T-helper 1 cell treated with Interleukin-12 subunit alpha and Interleukin-12 subunit beta and Interleukin-4 antibody, amounts not matched to agents 30 μg/mL and 1 μg/mL, for 36 hours (primary cell): ENCODE results near the gene TIMM50.

Source experiments
- H3K27ac Mint-ChIP-seq: one replicate; pipeline ENCODE4 v1.8.0; 2021; ENCODE audit warnings: mild to moderate bottlenecking, mixed read lengths
- H3K27me3 Mint-ChIP-seq: one replicate; pipeline ENCODE4 v1.8.0; 2021; ENCODE audit warnings: low read depth, mixed read lengths
- H3K36me3 Mint-ChIP-seq: one replicate; pipeline ENCODE4 v1.8.0; 2021; ENCODE audit warnings: low read depth, mixed read lengths
- H3K4me1 Mint-ChIP-seq: one replicate; pipeline ENCODE4 v1.8.0; 2021; ENCODE audit warnings: low read depth, mixed read lengths
- H3K4me3 Mint-ChIP-seq: one replicate; pipeline ENCODE4 v1.8.0; 2021; ENCODE audit warnings: mild to moderate bottlenecking, moderate library complexity, mixed read lengths
- H3K9me3 Mint-ChIP-seq: one replicate; pipeline ENCODE4 v1.8.0; 2021; ENCODE audit warnings: mixed read lengths

Gene TIMM50

DNA sequence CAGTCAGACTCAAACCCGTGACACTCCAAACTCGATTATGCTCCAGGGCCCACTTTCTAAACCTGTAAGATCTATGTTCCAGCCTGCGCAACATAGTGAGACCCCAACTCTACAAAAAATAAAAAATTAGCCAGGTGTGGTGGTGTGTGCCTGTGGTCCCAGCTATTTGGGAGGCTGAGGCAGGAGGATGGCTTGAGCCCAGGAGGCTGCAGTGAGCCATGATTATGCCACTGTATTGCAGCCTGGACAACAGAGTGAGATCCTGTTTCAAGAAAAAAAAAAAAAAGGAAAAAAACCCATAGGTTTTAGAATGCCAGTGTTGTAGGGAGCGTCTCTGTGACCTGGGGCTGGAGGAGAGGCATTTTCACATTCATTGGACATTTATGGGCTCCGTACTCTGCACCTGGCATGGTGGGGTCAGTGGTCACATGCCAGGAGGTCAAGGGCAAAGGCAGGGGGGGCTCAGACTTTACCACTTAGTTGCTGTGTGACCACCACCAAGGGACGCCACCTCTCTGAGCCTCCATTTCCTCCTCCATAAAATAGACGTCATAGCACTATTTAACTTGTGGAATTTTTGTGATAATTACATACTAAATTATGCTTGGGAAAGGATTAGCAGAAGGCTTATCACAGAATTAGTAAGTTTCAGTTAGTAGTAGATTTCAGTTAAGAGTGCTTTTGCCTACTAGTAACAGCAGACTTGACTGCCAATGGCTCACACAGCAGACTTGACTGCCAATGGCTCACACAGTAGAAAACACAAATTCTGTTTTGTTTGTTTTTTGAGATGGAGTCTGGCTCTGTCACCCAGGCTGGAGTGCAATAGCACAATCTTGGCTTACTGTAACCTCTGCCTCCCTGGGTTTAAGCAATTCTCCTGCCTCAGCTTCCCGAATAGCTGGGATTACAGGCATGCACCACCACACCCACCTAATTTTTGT lies 40.2 kb downstream of the TIMM50 start:
- peaks cover 20% of the 10 kb centered on the region for H3K27me3 Mint-ChIP-seq
- no peak overlapping the region for H3K27ac Mint-ChIP-seq
- H3K4me1 Mint-ChIP-seq: peaks cover 5% of the 10 kb centered on the region
- no peaks in the 10 kb centered on the region for H3K9me3 Mint-ChIP-seq
- H3K4me3 Mint-ChIP-seq: no peak overlapping the region
- H3K36me3 Mint-ChIP-seq: no peaks in the 10 kb centered on the region

- no peak overlapping the region for H3K4me3 Mint-ChIP-seq
- H3K9me3 Mint-ChIP-seq: no peaks in the 10 kb centered on the region
- H3K27ac Mint-ChIP-seq: no peak overlapping the region
- peaks cover 2% of the 10 kb centered on the region for H3K4me1 Mint-ChIP-seq
- no peaks in the 10 kb centered on the region for H3K27me3 Mint-ChIP-seq
- H3K36me3 Mint-ChIP-seq: no peaks in the 10 kb centered on the region
These were observed 43.9 kb downstream of the TIMM50 start for GRCh38 chr19:39524495-39524894.

- peaks cover 2% of the 10 kb centered on the region for H3K4me1 Mint-ChIP-seq
- H3K4me3 Mint-ChIP-seq: no peak overlapping the region
- no peaks in the 10 kb centered on the region for H3K9me3 Mint-ChIP-seq
- no peaks in the 10 kb centered on the region for H3K36me3 Mint-ChIP-seq
- no peaks in the 10 kb centered on the region for H3K27me3 Mint-ChIP-seq
- H3K27ac Mint-ChIP-seq: no peak overlapping the region
These were observed 44.6 kb downstream of the TIMM50 start for GRCh38 chr19:39525205-39525604.

DNA sequence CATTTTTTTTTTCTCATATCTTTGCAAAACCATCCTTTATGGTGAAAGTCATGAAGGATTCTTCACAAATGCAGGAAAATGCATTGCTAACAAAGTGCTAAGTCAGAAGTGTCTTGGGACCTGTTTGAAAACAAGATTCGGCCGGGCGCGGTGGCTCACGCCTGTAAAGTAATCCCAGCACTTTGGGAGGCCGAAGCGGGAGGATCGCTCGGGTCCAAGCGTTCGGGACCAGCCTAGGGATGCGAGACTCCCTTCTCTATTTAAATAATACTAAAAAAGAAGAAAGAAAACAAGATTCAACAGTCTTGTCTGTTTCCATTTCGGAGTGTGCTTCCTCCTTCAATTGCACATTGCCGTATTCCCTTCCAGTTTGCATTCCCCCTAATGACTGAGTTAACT lies 51.2 kb downstream of the TIMM50 start:
- H3K4me3 Mint-ChIP-seq: peak overlapping the region; percentile 95

DNA sequence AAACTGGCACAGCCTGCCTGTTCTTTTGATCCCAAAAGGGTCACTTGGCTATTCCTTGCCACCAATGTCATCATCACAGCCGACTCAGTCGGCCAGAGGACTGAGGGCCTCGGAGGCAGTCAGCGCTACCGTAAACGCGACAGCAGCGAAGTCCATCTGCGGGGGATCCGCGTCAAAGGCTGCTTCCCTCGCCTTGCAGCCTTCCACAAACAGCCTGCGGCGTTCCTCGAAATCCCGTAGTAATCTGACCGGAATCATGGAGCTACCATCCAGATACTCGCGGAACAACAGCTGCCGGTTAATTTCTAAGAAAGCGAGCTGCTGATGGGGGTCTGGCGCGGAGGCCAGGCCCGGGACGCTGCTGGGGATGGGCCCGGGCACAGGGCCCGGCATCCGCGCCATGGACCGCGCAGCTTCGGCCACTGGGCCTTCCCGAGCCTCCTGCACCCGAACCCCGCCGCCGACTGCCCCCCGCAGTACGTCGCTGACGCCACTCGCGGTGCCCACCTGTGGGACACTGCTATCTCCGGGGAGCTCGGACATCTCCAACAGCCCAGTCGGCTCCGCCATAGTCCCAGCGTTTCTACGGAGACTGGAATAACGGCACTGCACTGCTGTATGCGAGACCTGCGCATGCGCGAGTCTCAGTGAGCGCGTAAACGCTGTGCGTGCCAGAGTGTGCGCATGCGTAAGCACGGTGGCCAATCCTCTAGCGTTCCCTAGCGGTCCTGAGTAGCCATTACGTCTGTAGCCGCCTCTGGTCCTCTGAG lies 51.8 kb downstream of the TIMM50 start, which contains the start of gene EID2B:
TSS of gene EID2B (minus strand) at position 620 of the 770 bp plus-strand sequence. CDS start at position 570, 50 bp downstream.
- Mint-ChIP-seq H3K4me1 (peaks cover 14% of the 10 kb centered on the region), H3K9me3 (no peaks in the 10 kb centered on the region), H3K36me3 (peaks cover 5% of the 10 kb centered on the region), H3K4me3 (peak within 1 kb of the TSS; percentile 95), H3K27me3 (no peaks in the 10 kb centered on the region), H3K27ac (peak within 1 kb of the TSS; percentile 82)

More for the DNA sequence above, 51.2 kb downstream of the TIMM50 start:
- H3K27me3 Mint-ChIP-seq: no peaks in the 10 kb centered on the region
- peaks cover 4% of the 10 kb centered on the region for H3K36me3 Mint-ChIP-seq
- H3K4me1 Mint-ChIP-seq: peaks cover 14% of the 10 kb centered on the region
- no peaks in the 10 kb centered on the region for H3K9me3 Mint-ChIP-seq
- peak overlapping the region; percentile 69 for H3K27ac Mint-ChIP-seq

DNA sequence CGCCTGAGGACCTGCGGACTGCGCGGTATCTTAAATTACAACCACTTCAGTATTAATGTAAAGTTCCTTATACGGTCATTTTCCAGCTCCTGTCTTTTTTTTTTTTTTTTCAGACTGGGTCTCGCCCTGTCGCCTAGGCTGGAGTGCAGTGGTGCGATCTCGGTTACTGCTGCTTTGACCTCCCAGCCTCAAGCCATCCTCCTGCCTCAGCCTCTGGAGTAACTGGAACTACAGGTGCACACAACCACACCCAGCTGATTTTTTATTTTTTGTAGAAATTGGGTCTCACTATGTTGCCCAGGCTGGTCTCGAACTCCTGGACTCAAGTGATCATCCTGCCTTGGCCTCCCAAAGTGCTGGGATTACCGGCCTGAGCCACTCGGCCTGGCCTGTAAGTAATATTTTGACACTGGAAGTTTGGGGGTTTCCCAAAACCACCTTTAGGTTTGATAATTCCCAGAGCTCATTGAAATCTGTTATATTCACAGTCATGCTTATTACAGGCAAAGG lies 52.4 kb downstream of the TIMM50 start:
- H3K4me1 Mint-ChIP-seq: peaks cover 14% of the 10 kb centered on the region
- no peaks in the 10 kb centered on the region for H3K9me3 Mint-ChIP-seq
- no peaks in the 10 kb centered on the region for H3K27me3 Mint-ChIP-seq
- H3K27ac Mint-ChIP-seq: no peak overlapping the region
- peak overlapping the region; percentile 48 for H3K4me3 Mint-ChIP-seq
- peaks cover 5% of the 10 kb centered on the region for H3K36me3 Mint-ChIP-seq

- Mint-ChIP-seq H3K9me3 (no peaks in the 10 kb centered on the region), H3K4me1 (peaks cover 16% of the 10 kb centered on the region), H3K27me3 (no peaks in the 10 kb centered on the region), H3K36me3 (peaks cover 5% of the 10 kb centered on the region), H3K4me3 (no peak overlapping the region), H3K27ac (no peak overlapping the region)
These were observed 53.2 kb downstream of the TIMM50 start for GRCh38 chr19:39533791-39534190.

- Mint-ChIP-seq H3K4me1 (peaks cover 20% of the 10 kb centered on the region), H3K4me3 (peak overlapping the region; percentile 81), H3K27ac (peak overlapping the region; percentile 79), H3K36me3 (peaks cover 7% of the 10 kb centered on the region), H3K27me3 (no peaks in the 10 kb centered on the region), H3K9me3 (no peaks in the 10 kb centered on the region)
These were observed 58.5 kb downstream of the TIMM50 start for GRCh38 chr19:39539165-39539517.

GRCh38 chr19:39539518-39540332 lies 59.1 kb downstream of the TIMM50 start, which contains the start of gene EID2:
EID2 (minus strand) TSS chr19:39540161; CDS start chr19:39540079, 82 bp downstream.
- peaks cover 7% of the 10 kb centered on the region for H3K36me3 Mint-ChIP-seq
- H3K27me3 Mint-ChIP-seq: no peaks in the 10 kb centered on the region
- H3K4me3 Mint-ChIP-seq: peak within 1 kb of the TSS; percentile 89
- no peaks in the 10 kb centered on the region for H3K9me3 Mint-ChIP-seq
- H3K4me1 Mint-ChIP-seq: peaks cover 25% of the 10 kb centered on the region
- H3K27ac Mint-ChIP-seq: peak within 1 kb of the TSS; percentile 88

DNA sequence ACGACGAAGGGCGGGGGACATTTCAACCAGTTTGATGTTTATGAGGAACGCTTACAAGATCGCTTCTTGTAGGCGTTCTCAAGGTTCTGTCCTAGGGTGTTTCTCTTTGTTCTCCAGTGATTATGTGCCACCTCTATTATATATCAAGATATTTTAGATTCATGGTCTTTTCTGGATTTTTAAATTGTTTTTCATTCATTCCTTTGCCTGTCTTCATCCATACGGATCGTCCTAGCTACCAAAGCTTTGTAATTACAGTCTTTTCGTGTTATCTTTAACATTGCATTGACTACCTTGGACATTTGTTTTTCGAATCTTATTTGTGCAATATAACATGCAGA lies 59.7 kb downstream of the TIMM50 start:
- no peaks in the 10 kb centered on the region for H3K9me3 Mint-ChIP-seq
- H3K36me3 Mint-ChIP-seq: peaks cover 7% of the 10 kb centered on the region
- no peaks in the 10 kb centered on the region for H3K27me3 Mint-ChIP-seq
- H3K4me1 Mint-ChIP-seq: peaks cover 28% of the 10 kb centered on the region
- peak overlapping the region; percentile 88 for H3K27ac Mint-ChIP-seq
- H3K4me3 Mint-ChIP-seq: peak overlapping the region; percentile 89
